ENCODE measurements around the gene CDT1.

CDT1 gene

GRCh38 chr16:88803264-88803987, at the start of gene CDT1:
TSS of gene CDT1 (plus strand) at chr16:88803789. CDS start at chr16:88803832, 43 bp downstream.
- Histone ChIP-seq H3K4me1 (ENCODE audit: insufficient read depth, low read length) (no peaks in the 10 kb centered on the region; the same call in 1 of the 2 replicates), H3K9me3 (ENCODE audit: control insufficient read depth, insufficient read depth, low read length) (no peaks in the 10 kb centered on the region), H3K36me3 (ENCODE audit: insufficient read depth, low read length) (peaks cover 7% of the 10 kb centered on the region), H3K9ac (ENCODE audit: low read depth, low read length) (peak within 1 kb of the TSS; percentile 87)

DNA sequence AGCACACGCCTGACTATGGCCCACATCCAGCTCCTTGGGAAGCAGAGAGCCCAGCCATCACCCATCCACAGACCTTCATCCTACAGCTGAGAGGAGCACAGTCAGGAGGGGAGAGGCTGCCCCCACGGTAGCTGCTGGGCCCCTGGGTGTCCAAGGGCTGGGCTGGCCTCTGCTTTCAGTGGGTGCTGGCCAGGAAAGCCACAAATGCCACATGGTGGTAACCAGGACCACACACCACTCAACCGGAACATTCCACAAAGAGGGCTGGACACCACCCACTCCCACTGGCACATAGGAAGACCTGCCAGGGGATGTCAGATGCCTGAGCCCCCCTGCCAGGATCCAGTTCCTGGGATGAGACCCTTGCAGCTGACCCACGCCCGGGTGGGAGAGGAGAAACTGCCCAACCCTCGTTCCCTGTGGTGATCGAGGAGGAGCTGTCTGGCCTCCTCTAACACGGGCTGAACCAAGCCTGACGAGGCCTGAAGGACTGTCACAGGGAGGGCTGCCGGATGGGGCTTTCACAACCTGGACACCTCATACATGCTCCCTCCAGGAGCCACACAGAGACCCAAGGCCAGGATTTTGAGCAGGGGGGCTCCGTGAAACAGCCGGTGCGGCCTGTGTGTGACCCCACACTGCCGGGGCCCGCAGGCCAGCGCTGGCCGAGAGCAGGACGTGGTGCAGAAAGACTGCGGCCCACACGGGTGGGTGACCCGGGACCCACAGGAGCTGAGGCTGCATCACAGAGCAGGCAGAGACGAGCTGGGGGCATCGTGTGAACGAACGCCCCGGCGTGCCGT, 49.3 kb upstream of the CDT1 start:
- Histone ChIP-seq H3K9me3 (ENCODE audit: control insufficient read depth, insufficient read depth, low read length) (no peaks in the 10 kb centered on the region), H3K36me3 (ENCODE audit: insufficient read depth, low read length) (no peaks in the 10 kb centered on the region), H3K4me1 (ENCODE audit: insufficient read depth, low read length) (peaks cover 11% of the 10 kb centered on the region; the same call in 1 of the 2 replicates)

GRCh38 chr16:88754912-88755744, 48.5 kb upstream of the CDT1 start:
- Histone ChIP-seq H3K9me3 (ENCODE audit: control insufficient read depth, insufficient read depth, low read length) (no peaks in the 10 kb centered on the region), H3K9ac (ENCODE audit: low read depth, low read length) (no peak overlapping the region), H3K36me3 (ENCODE audit: insufficient read depth, low read length) (no peaks in the 10 kb centered on the region), H3K4me1 (ENCODE audit: insufficient read depth, low read length) (peaks cover 11% of the 10 kb centered on the region; the same call in 1 of the 2 replicates)

More for the DNA sequence above, 49.3 kb upstream of the CDT1 start:
- H3K9ac ChIP-seq (ENCODE audit: low read depth, low read length): no peak overlapping the region

DNA sequence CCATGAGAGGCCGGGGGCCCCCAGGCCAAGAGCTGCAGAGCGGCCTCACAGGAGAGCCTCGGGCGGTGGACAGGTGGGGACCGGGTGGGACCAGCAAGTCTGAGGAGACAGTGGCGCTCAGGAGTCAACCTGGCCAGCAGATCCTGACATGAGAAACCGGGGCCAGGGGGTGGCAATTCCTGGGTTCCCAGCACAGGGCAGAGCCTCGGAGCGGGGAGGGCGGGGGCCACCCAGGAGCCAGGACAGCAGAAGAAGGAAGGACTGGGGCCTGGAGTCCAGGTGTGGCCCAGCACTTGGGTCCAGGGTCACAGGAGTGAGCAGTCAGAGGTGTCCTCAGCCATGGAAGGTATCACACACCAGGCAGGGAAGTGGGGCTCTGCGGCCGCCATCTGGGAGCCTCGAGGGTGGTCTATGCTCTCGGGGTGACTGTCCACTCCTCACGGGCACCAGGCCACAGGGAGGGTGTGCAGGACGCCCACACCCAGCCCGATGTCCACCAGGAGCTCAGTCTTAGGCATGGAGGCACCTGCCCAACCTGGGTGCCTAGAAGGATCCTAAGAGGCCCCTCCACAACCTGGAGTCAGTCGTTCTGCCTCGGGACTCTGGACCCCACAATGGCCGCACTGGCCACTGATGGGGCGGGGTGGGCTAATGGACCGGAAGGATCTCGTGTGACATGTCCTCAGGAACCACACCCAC, 47.7 kb upstream of the CDT1 start:
- Histone ChIP-seq H3K4me1 (ENCODE audit: insufficient read depth, low read length) (peaks cover 11% of the 10 kb centered on the region; the same call in 1 of the 2 replicates), H3K9me3 (ENCODE audit: control insufficient read depth, insufficient read depth, low read length) (no peaks in the 10 kb centered on the region), H3K36me3 (ENCODE audit: insufficient read depth, low read length) (no peaks in the 10 kb centered on the region), H3K9ac (ENCODE audit: low read depth, low read length) (no peak overlapping the region)

DNA sequence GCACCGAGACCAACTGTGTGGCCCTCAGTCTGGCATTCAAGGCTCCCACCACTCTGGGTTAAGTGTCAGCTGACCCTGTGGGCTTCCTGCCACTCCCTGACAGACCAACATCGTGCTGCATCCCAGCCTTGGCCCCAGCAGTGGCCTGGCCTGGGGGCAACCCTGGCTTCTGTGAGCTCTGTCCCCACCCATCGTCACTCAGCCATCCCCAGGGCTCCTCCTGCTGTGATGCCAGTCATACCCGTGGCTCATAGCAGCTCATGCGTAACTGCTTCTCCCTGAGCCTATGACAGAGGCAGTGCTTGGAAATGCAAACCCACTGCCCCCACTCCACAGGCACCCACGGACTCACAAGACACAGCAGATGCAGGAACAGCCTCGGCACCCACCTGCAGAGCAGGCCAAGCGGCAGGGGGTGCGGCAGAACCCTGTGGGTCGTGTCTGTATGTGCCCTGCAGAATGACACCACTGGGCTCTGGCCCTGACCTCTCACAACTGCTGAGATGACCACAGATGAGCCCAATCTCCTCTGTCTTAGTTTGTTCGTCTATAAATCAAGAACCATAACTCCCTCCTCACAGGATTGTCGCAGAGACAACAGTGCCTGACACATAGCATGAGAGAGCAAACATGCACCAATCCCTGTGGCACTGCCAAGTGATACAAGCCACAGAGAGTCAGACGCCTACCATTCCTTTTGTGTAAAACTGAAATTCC, 45.2 kb upstream of the CDT1 start:
- peaks cover 22% of the 10 kb centered on the region for H3K4me1 ChIP-seq (ENCODE audit: insufficient read depth, low read length)
- no peaks in the 10 kb centered on the region for H3K9me3 ChIP-seq (ENCODE audit: control insufficient read depth, insufficient read depth, low read length)
- no peaks in the 10 kb centered on the region for H3K36me3 ChIP-seq (ENCODE audit: insufficient read depth, low read length)
- no peak overlapping the region for H3K9ac ChIP-seq (ENCODE audit: low read depth, low read length)

GRCh38 chr16:88758944-88759244, 44.7 kb upstream of the CDT1 start:
- H3K36me3 ChIP-seq (ENCODE audit: insufficient read depth, low read length): no peaks in the 10 kb centered on the region
- H3K9ac ChIP-seq (ENCODE audit: low read depth, low read length): no peak overlapping the region
- peaks cover 26% of the 10 kb centered on the region for H3K4me1 ChIP-seq (ENCODE audit: insufficient read depth, low read length)
- H3K9me3 ChIP-seq (ENCODE audit: control insufficient read depth, insufficient read depth, low read length): no peaks in the 10 kb centered on the region

DNA sequence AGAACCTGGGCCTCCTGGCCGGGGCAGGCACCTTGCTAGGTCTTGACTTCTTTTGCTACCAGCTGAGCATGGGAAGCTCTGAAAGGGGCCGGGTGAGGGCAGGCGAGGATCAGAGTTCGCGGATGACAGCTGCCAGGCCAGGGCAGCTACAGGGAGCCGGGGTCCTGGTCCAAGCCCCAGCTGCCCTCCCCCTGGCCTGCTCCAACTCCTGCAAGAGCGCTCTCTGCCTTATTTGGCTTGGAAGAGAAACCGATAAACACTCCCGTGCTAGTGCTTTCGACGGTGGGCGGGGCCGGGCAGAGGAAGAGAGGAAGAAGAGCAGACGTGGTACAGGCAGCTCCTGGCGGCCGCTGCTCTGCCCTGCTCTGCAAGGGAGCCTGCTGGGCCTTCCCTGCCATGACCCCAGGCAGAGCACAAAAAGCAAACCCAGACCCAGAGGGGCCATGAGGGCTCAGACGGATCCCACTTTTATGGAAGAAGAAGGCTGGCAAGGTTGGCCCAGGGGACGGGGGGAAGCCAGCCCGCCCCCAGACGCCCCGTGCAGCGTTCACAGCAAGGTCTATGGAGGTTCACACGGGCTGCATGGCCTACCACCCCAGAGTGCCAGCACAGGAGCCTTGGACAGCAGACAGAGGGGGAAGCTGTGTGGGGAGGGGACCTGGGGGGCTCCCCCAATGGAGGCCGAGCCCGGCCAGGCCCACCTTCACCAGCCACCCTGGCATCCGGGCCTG, 44.2 kb upstream of the CDT1 start:
- no peaks in the 10 kb centered on the region for H3K36me3 ChIP-seq (ENCODE audit: insufficient read depth, low read length)
- no peaks in the 10 kb centered on the region for H3K9me3 ChIP-seq (ENCODE audit: control insufficient read depth, insufficient read depth, low read length)
- peaks cover 26% of the 10 kb centered on the region for H3K4me1 ChIP-seq (ENCODE audit: insufficient read depth, low read length)
- no peak overlapping the region for H3K9ac ChIP-seq (ENCODE audit: low read depth, low read length)

DNA sequence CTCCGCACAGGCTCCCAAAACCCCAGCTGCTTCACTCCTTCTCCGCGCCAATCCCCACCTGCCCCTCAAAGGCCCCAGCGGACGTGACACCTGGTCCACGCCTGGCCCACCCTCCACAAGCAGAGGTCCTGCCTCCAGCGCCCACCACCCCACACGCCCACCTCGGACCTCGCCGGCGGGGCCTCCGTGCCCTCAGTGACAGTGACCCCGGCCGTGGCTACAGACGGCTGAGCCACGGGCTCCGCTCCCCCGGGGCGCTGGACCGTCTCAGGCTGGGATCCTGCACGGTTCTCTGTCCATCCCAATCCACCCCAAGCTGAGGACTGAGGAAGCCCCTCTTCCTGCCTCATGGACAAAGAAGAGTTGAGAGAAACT, 43.6 kb upstream of the CDT1 start:
- no peak overlapping the region for H3K9ac ChIP-seq (ENCODE audit: low read depth, low read length)
- H3K4me1 ChIP-seq (ENCODE audit: insufficient read depth, low read length): peaks cover 27% of the 10 kb centered on the region
- H3K36me3 ChIP-seq (ENCODE audit: insufficient read depth, low read length): no peaks in the 10 kb centered on the region
- no peaks in the 10 kb centered on the region for H3K9me3 ChIP-seq (ENCODE audit: control insufficient read depth, insufficient read depth, low read length)

DNA sequence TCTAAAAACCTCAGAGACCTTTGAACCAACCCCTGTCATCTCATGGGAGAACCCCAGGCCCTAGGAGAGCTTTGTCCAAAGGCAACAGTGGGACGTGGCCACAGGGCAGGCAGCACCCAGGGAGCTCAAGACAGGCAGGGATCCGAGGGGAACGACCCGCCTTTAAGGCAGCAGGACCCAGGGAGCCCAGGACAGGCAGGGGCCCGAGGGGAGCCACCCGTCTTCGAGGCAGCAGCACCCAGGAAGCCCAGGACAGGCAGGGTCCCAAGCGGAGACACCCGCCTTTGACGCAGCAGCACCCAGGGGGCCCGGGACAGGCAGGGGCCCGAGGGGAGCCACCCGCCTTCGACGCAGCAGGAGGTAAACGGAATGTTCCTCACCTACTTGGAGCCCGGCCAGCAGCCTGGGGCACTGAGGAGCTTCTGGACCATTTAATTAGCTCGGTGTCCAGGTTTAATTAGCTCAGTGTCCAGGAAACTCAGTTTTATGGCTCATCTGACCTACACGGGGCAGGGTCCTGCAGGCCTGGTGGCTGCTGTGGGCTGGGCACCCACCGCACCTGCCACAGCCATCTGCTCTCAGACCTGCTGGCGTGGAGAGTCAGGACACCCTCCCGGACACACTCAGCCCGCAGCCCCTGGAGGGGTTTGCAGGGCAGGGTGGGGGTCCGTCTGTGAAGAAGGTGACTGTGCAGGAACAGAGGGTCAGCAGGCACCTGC, 43.0 kb upstream of the CDT1 start:
- no peaks in the 10 kb centered on the region for H3K36me3 ChIP-seq (ENCODE audit: insufficient read depth, low read length)
- peaks cover 28% of the 10 kb centered on the region for H3K4me1 ChIP-seq (ENCODE audit: insufficient read depth, low read length)
- no peaks in the 10 kb centered on the region for H3K9me3 ChIP-seq (ENCODE audit: control insufficient read depth, insufficient read depth, low read length)
- no peak overlapping the region for H3K9ac ChIP-seq (ENCODE audit: low read depth, low read length)

- Histone ChIP-seq H3K36me3 (ENCODE audit: insufficient read depth, low read length) (no peaks in the 10 kb centered on the region), H3K9me3 (ENCODE audit: control insufficient read depth, insufficient read depth, low read length) (no peaks in the 10 kb centered on the region), H3K4me1 (ENCODE audit: insufficient read depth, low read length) (peaks cover 28% of the 10 kb centered on the region), H3K9ac (ENCODE audit: low read depth, low read length) (no peak overlapping the region)
These were observed 42.5 kb upstream of the CDT1 start for GRCh38 chr16:88761143-88761534.

DNA sequence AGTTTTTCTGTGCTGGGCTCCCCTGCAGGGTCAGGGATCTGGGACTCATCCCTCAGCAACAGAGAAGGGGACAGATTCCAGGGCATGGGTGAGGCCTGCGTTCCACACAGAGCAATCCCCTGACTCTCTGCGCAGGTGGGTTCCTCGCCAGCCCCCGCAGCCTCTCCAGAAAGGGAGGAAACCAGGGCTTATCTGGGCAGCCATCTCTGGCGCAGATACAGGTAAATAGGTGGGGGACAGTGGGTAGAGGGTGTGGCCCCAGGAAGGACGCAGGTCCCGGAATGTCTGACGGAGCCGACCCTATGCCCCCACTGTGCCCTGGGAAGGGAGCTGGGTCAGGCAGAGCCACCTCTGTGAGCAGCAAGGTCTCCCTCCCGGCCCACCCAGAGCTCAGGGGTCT, 41.8 kb upstream of the CDT1 start:
- no peak overlapping the region for H3K9ac ChIP-seq (ENCODE audit: low read depth, low read length)
- no peaks in the 10 kb centered on the region for H3K9me3 ChIP-seq (ENCODE audit: control insufficient read depth, insufficient read depth, low read length)
- peaks cover 28% of the 10 kb centered on the region for H3K4me1 ChIP-seq (ENCODE audit: insufficient read depth, low read length)
- H3K36me3 ChIP-seq (ENCODE audit: insufficient read depth, low read length): no peaks in the 10 kb centered on the region

DNA sequence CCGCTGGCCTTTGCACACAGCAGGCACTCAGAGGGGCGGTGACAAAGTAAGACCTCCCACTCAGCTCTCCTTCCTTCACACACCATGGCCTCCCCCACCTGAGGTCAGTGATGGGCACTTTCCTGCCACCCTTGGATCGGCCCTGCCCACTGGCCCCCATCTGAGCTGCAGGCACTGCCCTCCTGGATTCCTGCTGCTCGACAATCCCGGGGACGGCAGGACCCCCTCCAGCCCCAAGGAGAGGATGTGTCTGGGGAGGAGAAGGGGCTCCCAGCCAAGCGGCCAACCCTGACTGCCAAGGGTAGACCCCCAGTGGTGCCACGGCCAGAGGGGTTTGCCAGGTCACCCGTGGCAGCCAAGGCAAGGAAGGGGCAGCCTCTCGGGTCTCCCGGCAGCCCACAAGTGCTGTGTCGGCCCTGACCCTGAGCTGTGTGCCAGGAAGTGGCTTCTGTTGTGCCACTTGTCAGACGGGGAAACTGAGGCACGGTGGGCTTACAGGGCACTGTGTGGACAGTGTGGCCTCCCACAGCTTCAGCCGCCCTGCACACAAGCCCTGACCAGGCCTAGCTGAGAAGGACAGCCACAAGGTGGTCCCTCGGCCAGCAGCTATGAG, 41.2 kb upstream of the CDT1 start:
- Histone ChIP-seq H3K36me3 (ENCODE audit: insufficient read depth, low read length) (no peaks in the 10 kb centered on the region), H3K9me3 (ENCODE audit: control insufficient read depth, insufficient read depth, low read length) (no peaks in the 10 kb centered on the region), H3K4me1 (ENCODE audit: insufficient read depth, low read length) (peaks cover 28% of the 10 kb centered on the region), H3K9ac (ENCODE audit: low read depth, low read length) (no peak overlapping the region)
